Stomach (tissue), 9 donors: ENCODE measurements around the gene SPATA3. TPM values are rescaled to one million over a fixed set of nuclear protein-coding genes. Genes with fewer than 3 reads are reported as not detected.

ENCODE experiments used
- DNase-seq, 2 donors: peaks; one replicate each; pipeline versions ENCODE4 v3.0.0 to v3.0.0-alpha.2; 2013 to 2019
- H3K27ac ChIP-seq, 5 donors: fragments of 200-600 bp in 4 of 5; sonication (generic) in 4 of 5; one replicate each; pipeline ENCODE4 v1.5.1; 2013 to 2019; ENCODE audit warnings: mild to moderate bottlenecking in 1 of 5, moderate library complexity in 1 of 5
- H3K27me3 ChIP-seq, 3 donors: fragments of 200-600 bp; sonication (generic); one replicate each; pipeline ENCODE4 v1.5.1; 2017 to 2019; ENCODE audit warnings: mixed run types in 1 of 3
- H3K36me3 ChIP-seq, 4 donors: fragments of 200-600 bp; sonication (generic); 1 replicate in 3 of 4; 2 replicates in 1 of 4; pipeline ENCODE4 v1.5.1; 2016 to 2019
- H3K4me1 ChIP-seq, 4 donors: fragments of 200-600 bp; sonication (generic); one replicate each; pipeline ENCODE4 v1.5.1; 2016 to 2019
- H3K4me3 ChIP-seq, 4 donors: fragments of 200-600 bp; sonication (generic) in 3 of 4; one replicate each; pipeline ENCODE4 v1.5.1; 2016 to 2019; ENCODE audit warnings: mild to moderate bottlenecking in 1 of 4
- H3K9me3 ChIP-seq, 4 donors: fragments of 200-600 bp; sonication (generic); one replicate each; pipeline ENCODE4 v1.5.1; 2016 to 2019
- CTCF ChIP-seq, 7 experiments: fragments of 450-650 bp in 4 of 7; fragments of 200-600 bp in 3 of 7; sonication (generic) in 3 of 7; IDR thresholded peaks; one replicate each; pipeline ENCODE4 v1.5.1; 2016 to 2019; ENCODE audit warnings: antibody characterized with exemption in 7 of 7, control low read depth in 2 of 7, mild to moderate bottlenecking in 1 of 7
- EP300 ChIP-seq: sonication (generic); formaldehyde crosslinking; IDR thresholded peaks from one replicate; pipeline ENCODE4 v1.6.1; 2017; ENCODE audit warnings: antibody characterized with exemption
- POLR2A ChIP-seq, 4 donors: fragments of 450-650 bp; IDR thresholded peaks; one replicate each; pipeline ENCODE4 v1.6.1; 2016; ENCODE audit warnings: antibody characterized with exemption in 4 of 4, control low read depth in 2 of 4, mild to moderate bottlenecking in 1 of 4, moderate library complexity in 1 of 4
- POLR2AphosphoS5 ChIP-seq, 3 donors: sonication (generic); formaldehyde crosslinking; IDR thresholded peaks; one replicate each; pipeline ENCODE4 v1.6.1; 2016; ENCODE audit warnings: antibody characterized with exemption in 3 of 3
- WGBS, 5 donors: extraction: QIAGEN DNeasy Blood & Tissue Kit in 3 of 5; methylation state at CpG; one replicate each; pipeline versions ENCODE4 v1.1.5 to v1.1.7; 2013 to 2018; 5-methylcytosine and 5-hydroxymethylcytosine counted together
- intact Hi-C: fragments of 100-400 bp; cut with DNase I; formaldehyde crosslinking; loops from one replicate; pipeline ENCODE4 v1.15.1; 2023; ENCODE audit warnings: low total_unique reads
- polyA plus RNA-seq, 3 donors: library from polyadenylated mRNA; stranded (reverse); fragments of 200-250 nt; gene quantifications; one replicate each; pipeline ENCODE4 v1.2.3, GENCODE V29; 2013
- total RNA-seq, 5 donors: library from RNA; depleted of rRNA; stranded (reverse); fragments of >200 nt; gene quantifications; one replicate each; pipeline versions ENCODE4 v1.1.0 to v1.2.3, GENCODE V29; 2014 to 2016
- donor health status: healthy with polysubstance abuse.
- donor health status: Bipolar disorder and iron deficiency.
- donor health status: healthy.

SPATA3 gene
- total and polyA plus RNA-seq, 8 donors = not detected

DNA sequence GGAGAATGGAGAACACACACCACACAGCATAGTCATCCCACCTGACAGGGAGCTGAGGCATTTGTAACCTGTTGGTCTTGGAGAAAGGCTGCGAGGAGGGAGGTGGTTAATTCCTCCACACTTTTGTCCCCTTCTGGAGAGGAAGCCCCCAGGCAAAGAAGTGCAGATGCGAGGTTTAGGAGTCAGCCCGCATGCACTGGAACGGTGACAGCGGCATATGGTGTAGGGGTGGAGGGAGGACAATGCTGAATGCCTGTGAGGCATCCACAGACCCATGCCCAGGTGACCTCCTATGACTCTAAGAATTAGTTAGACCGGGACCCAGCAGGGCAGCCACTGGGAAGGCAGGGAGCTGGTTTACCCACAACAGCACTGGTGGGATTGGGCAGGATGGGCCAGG is 12.2 kb downstream of the SPATA3 start:
- Histone ChIP-seq H3K27me3 (peaks cover 0 to 8% (median 0%) of the 10 kb centered on the region in 3 donors), H3K36me3 (no peaks in the 10 kb centered on the region), H3K4me3 (no peak overlapping the region), H3K4me1 (peaks cover 0 to 4% (median 0%) of the 10 kb centered on the region in 4 donors), H3K27ac (no peak overlapping the region), H3K9me3 (no peaks in the 10 kb centered on the region)
- TF ChIP-seq EP300 (no peak), POLR2A (IDR thresholded peaks at IDR 0.05) (no peak), CTCF (IDR thresholded peaks at IDR 0.05) (no peak), POLR2AphosphoS5 (IDR thresholded peaks at IDR 0.05) (no peak)
- 82 to 93% (median 89%) methylated on average over 6 of the region's 6 CpGs for WGBS, 5 donors
- intact Hi-C loops = no loop called here
- no peak for DNase-seq

GRCh38 chr2:231009236-231009919 is 13.5 kb downstream of the SPATA3 start:
- 64 to 79% (median 72%) methylated on average over 12 to 14 of the region's 14 CpGs for WGBS, 5 donors
- no peaks in the 10 kb centered on the region for H3K9me3 ChIP-seq
- peaks cover 0 to 4% (median 0%) of the 10 kb centered on the region in 4 donors for H3K4me1 ChIP-seq
- no peaks in the 10 kb centered on the region for H3K36me3 ChIP-seq
- no peak overlapping the region for H3K27ac ChIP-seq
- intact Hi-C loops = no loop called here
- TF ChIP-seq EP300 (no peak), POLR2A (IDR thresholded peaks at IDR 0.05) (no peak), POLR2AphosphoS5 (IDR thresholded peaks at IDR 0.05) (no peak), CTCF (IDR thresholded peaks at IDR 0.05) (no peak)
- H3K4me3 ChIP-seq = no peak overlapping the region
- peaks cover 0 to 5% (median 0%) of the 10 kb centered on the region in 3 donors for H3K27me3 ChIP-seq
- no peak for DNase-seq

- intact Hi-C loops = no loop called here
- 43 to 90% (median 87%) methylated on average over 2 of the region's 2 CpGs for whole genome bisulfite sequencing, 5 donors
These were observed 14.3 kb downstream of the SPATA3 start for GRCh38 chr2:231010201-231010730.

DNA sequence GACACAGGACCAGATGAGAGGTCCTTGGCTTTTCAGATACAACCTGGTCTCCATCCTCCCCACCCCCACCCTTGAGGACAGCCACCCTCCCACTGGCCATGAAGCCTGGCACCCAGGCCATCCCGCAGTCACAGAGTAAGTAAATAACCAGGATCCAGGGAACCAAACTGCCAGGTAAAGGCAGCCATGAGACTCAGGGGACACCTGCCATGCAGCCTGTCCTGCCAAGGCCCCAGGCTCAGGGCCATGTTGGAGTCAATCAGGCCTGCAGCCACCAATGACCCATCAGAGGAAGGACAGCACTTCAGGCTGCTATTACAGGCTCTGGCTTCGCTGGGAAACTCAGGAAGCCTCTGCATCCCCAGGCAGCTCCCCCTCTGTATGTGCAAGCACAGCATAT is 15.6 kb downstream of the SPATA3 start:
- Histone ChIP-seq H3K27me3 (peaks cover 0 to 18% (median 0%) of the 10 kb centered on the region in 3 donors), H3K4me1 (peaks cover 0 to 4% (median 0%) of the 10 kb centered on the region in 4 donors), H3K9me3 (no peaks in the 10 kb centered on the region), H3K27ac (no peak overlapping the region), H3K36me3 (no peaks in the 10 kb centered on the region), H3K4me3 (no peak overlapping the region)
- no peak for DNase-seq
- WGBS, 5 donors = 31 to 75% (median 57%) methylated on average over 1 to 2 of the region's 2 CpGs
- no peak for TF ChIP-seq POLR2AphosphoS5 (IDR thresholded peaks at IDR 0.05)
- TF ChIP-seq EP300 = no peak
- TF ChIP-seq POLR2A (IDR thresholded peaks at IDR 0.05) = no peak
- no peak for TF ChIP-seq CTCF (IDR thresholded peaks at IDR 0.05)
- intact Hi-C loops = no loop called here

More at GRCh38 chr2:231010201-231010730, 14.3 kb downstream of the SPATA3 start:
- H3K36me3 ChIP-seq = no peaks in the 10 kb centered on the region
- H3K4me3 ChIP-seq = no peak overlapping the region
- H3K9me3 ChIP-seq = no peaks in the 10 kb centered on the region
- no peak for DNase-seq
- no peak for TF ChIP-seq CTCF (IDR thresholded peaks at IDR 0.05)
- no peak for TF ChIP-seq EP300
- no peak for TF ChIP-seq POLR2A (IDR thresholded peaks at IDR 0.05)
- no peak for TF ChIP-seq POLR2AphosphoS5 (IDR thresholded peaks at IDR 0.05)
- no peak overlapping the region for H3K27ac ChIP-seq
- H3K4me1 ChIP-seq = peaks cover 0 to 4% (median 0%) of the 10 kb centered on the region in 4 donors
- peaks cover 0 to 14% (median 0%) of the 10 kb centered on the region in 3 donors for H3K27me3 ChIP-seq
